Astrocyte (in vitro differentiated cells and primary cell): ENCODE measurements around the gene PITPNB.

ENCODE experiments used
- CTCF ChIP-seq: IDR thresholded peaks from 2 replicates; pipeline ENCODE4 v1.5.1; 2011; ENCODE audit warnings: low read depth, mild to moderate bottlenecking, inconsistent platforms, low read length, moderate library complexity; ENCODE audit not compliant: insufficient read depth
- EZH2 ChIP-seq: IDR thresholded peaks from 2 replicates; pipeline ENCODE4 v1.6.1; 2012; ENCODE audit warnings: mild to moderate bottlenecking, low read length, inconsistent platforms; ENCODE audit not compliant: insufficient read depth

GRCh38 chr22:27900153-27900552 lies 18.9 kb downstream of the PITPNB start:
- no peak for TF ChIP-seq CTCF
- no peak for TF ChIP-seq EZH2
